Lower leg skin (tissue), 3 donors: ENCODE results near the gene UPF1.

Source experiments
- POLR2A ChIP-seq, 2 donors: fragments of 450-650 bp; IDR thresholded peaks; one replicate each; pipeline ENCODE4 v1.6.1; 2016 to 2017; ENCODE audit warnings: antibody characterized with exemption in 2 of 2, mild to moderate bottlenecking in 1 of 2, moderate library complexity in 1 of 2
- TF ChIP-seq, protein P1 (sequence below), 3 donors: fragments of 450-650 bp; IDR thresholded peaks; one replicate each; pipeline ENCODE4 v1.5.1; 2016; ENCODE audit warnings: antibody characterized with exemption in 3 of 3, mild to moderate bottlenecking in 3 of 3, moderate library complexity in 2 of 3

DNA sequence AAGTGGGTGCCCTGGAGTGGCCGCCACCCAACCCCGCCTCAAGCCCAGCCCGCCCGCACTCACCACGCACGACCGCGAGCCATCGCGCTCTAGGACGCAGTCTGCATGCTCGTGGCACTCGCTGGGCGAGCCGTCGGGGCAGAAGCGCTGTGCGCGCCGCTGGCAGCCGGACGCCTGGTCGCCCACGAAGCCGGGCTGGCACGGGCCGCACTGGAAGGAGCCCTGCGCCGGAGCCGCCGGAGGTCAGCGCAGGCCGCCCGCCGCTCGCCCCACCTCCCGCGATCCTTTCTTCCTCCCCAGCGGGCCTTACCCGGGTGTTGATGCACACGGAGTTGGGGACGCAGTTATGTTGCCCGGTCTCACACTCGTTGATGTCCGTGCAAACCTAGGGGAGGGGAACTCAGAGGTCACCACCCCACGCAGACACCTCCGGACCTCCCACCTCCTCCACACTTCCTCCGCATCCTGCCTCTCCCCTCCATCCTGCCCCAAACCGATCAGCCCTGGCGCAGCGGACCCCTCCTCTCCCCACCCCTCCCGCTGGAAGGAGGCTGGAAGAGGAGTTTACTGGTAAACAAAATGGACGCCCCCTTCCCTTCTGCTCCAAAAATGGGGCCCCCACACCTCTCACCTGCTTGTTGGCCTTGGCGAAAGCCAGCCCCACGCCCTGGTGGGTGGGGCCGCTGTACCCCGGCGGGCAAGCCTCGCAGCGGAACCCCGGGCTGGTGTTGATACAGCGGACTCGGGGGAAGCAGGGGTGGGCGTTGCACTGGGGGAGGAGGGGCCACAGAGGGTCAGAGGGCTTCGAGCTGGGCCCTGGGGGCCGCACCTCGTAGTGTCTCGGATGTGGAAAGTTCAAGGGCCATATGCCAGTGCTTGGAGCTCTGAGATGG, 43.0 kb upstream of the UPF1 start:
- TF ChIP-seq, protein P1, sequence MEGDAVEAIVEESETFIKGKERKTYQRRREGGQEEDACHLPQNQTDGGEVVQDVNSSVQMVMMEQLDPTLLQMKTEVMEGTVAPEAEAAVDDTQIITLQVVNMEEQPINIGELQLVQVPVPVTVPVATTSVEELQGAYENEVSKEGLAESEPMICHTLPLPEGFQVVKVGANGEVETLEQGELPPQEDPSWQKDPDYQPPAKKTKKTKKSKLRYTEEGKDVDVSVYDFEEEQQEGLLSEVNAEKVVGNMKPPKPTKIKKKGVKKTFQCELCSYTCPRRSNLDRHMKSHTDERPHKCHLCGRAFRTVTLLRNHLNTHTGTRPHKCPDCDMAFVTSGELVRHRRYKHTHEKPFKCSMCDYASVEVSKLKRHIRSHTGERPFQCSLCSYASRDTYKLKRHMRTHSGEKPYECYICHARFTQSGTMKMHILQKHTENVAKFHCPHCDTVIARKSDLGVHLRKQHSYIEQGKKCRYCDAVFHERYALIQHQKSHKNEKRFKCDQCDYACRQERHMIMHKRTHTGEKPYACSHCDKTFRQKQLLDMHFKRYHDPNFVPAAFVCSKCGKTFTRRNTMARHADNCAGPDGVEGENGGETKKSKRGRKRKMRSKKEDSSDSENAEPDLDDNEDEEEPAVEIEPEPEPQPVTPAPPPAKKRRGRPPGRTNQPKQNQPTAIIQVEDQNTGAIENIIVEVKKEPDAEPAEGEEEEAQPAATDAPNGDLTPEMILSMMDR (IDR thresholded peaks at IDR 0.05) = no peak
- no peak for TF ChIP-seq POLR2A (IDR thresholded peaks at IDR 0.05)
